Uterus (tissue), 2 donors: ENCODE measurements around the gene WDR27.

Experiments used
- CTCF ChIP-seq, 4 experiments: fragments of 200-600 bp in 2 of 4; fragments of 450-650 bp in 2 of 4; sonication (generic) in 2 of 4; IDR thresholded peaks; one replicate each; pipeline ENCODE4 v1.5.1; 2016 to 2019; ENCODE audit warnings: antibody characterized with exemption in 4 of 4, mild to moderate bottlenecking in 2 of 4, moderate library complexity in 1 of 4
- POLR2A ChIP-seq, 2 donors: fragments of 450-650 bp; IDR thresholded peaks; one replicate each; pipeline ENCODE4 v1.6.1; 2016; ENCODE audit warnings: antibody characterized with exemption in 2 of 2, mild to moderate bottlenecking in 1 of 2, moderate library complexity in 1 of 2

- TF ChIP-seq CTCF (IDR thresholded peaks at IDR 0.05) (no peak), POLR2A (IDR thresholded peaks at IDR 0.05) (no peak)
These were observed 272.8 kb downstream of the WDR27 start for GRCh38 chr6:169429001-169429400.
